GM18502 (cell line): ENCODE data around the gene PFDN1.
A peak's percentile ranks its signal among the peaks of the same experiment; 100 is the strongest.

Experiments used
- ATAC-seq: cut with Tn5 transposase; IDR thresholded peaks from one replicate; pipeline ENCODE4 v1.9.1; 2021; ENCODE audit warnings: mild to moderate bottlenecking; ENCODE audit not compliant: unreplicated experiment, poor library complexity

The PFDN1 gene

DNA sequence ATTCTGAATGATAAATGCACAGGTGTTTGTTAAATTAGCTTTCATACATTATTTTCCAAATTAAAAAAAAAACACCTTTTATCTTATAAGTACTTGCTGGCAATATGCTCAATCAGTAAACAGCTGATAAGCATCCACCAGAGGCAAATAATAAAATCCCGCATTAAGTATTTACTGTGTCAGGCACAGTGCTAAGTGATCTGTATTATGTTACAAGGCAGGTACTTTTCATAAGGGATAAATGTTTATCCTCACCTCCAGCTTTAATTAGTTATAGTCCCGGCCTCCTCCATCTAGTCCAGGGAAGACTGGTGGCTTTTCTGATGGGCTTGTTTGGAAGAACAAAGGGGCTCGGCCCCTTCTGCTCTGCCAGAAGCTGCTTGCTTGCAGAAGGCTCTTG is 40.1 kb downstream of the PFDN1 start:
- ATAC-seq = no peak

DNA sequence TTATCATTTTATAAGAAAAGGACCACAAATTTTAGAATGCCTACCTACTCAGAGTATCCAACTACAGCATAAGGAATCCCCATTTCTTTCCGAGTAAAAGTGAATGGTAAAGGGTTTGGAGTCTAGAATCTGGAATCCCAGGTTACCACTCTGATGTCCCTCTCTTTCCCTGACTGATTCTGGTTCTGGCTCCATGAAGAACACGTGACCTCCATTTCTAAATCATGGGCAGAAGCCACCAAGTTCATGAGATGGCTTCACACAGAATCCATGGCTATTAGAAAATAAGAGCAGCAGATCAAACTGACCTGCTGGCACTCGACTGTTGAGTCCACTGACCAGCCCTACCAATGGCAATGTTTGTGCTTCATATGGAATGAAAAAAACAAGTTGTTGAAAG is 40.7 kb downstream of the PFDN1 start:
- ATAC-seq = no peak

DNA sequence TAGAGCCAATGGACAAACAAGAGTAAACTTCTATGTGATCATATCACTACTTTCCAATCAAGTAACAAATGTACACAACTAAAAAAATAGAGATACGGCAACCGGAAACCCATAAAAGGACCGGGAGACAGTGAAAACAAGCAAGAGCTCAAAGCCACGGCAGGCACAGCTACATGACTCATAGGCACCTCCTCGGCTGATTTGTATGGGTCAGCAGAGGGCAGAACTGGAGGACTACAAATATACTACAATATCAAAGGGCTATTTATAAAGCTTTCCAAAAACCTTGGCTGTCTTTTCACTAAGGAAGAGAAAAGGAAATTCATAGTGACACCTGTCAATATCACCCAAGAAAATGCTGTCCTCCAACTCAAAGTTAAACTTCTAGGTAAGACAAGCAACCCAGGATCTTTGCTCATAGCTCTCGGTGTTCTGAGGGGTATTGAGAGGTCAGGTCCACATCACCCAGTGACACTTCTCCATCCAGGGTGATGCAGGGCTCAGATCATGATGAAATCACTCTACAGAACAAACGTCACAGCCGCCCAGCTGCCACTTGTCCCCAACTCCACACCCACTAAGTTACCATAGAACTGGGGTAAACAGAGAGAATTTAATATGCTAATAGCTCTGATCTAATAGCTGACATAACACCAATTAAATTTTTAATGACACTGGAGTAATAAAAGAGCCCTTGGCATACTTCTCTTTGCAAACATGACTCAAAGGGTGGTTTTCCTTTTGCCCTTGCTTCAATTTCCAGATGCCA is 41.3 kb downstream of the PFDN1 start:
- ATAC-seq = no peak

GRCh38 chr5:140260089-140260656 is 42.7 kb downstream of the PFDN1 start:
- no peak for ATAC-seq

- ATAC-seq = no peak
Measured at GRCh38 chr5:140259500-140259899, 43.4 kb downstream of the PFDN1 start.

- no peak for ATAC-seq
Measured at GRCh38 chr5:140258873-140259272, 44.0 kb downstream of the PFDN1 start.

- ATAC-seq = no peak
Measured at GRCh38 chr5:140258016-140258415, 44.9 kb downstream of the PFDN1 start.

DNA sequence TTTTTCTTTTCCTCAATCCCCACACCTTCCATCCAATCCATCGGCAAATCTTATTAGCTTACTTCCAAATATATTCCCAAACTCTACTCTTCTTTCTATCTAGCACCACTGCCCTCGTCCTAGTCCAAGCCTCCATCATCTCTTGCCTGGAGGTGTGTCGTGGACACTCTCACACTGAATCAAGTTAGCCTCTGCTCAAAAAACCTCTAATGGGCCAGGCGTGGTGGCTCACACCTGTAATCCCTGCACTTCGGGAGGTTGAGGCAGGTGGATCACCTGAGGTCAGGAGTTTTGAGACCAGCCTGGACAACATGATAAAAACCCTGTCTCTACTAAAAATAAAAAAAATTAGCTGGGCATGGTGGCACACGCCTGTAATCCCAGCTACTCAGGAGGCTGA is 46.2 kb downstream of the PFDN1 start:
- ATAC-seq = no peak

DNA sequence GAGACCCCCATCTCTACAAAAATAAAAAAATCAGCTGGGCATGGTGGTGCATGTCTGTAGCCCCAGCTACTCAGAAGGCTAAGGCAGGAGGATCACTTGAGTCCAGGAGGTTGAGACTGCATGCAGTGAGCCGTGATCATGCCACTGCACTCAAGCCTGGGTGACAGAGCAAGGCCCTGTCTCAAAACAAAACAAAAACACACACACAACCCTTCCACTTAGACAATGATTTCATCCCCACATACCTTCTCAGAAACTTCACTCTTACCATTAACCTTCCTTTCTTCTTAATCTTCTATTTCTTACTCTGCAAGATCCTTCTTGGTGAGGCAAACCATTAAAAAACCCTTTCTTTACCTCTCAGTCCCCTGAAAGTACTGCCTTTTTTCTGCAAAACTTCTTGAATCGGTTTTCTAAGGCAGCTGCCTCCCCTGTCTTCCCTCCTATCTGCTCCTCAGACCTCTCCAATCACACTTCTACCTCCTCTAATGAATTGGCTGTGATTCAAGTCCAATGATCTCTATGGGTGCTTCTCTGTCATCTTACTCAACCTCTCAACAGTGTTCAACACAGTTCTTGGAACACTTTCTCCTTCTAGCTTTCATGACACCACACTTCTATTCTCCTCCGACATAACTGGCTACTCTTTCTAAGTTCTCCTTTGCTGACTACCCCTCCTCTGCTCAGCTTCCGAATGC is 47.3 kb downstream of the PFDN1 start:
- ATAC-seq = no peak

DNA sequence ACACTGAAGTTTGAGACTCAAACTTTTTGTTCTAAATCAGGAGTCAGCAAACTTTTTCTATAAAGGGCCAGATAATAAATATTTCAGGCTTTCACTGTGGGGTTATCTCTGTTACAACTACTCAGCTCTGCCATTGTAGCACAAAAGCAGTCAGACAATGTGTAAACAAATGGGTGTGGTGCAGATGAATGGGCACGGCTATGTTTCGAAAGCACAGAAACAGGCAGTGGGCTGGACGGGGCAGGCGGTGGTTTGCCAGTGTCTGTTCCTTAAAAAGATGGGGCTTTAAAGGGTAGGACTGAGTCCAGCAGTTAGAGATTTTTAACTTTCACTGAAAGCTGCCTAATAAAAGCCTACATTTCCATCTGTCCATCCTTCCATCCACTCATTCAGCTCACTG is 48.9 kb downstream of the PFDN1 start:
- no peak for ATAC-seq

GRCh38 chr5:140252470-140253126 is 50.3 kb downstream of the PFDN1 start:
- ATAC-seq = no peak

DNA sequence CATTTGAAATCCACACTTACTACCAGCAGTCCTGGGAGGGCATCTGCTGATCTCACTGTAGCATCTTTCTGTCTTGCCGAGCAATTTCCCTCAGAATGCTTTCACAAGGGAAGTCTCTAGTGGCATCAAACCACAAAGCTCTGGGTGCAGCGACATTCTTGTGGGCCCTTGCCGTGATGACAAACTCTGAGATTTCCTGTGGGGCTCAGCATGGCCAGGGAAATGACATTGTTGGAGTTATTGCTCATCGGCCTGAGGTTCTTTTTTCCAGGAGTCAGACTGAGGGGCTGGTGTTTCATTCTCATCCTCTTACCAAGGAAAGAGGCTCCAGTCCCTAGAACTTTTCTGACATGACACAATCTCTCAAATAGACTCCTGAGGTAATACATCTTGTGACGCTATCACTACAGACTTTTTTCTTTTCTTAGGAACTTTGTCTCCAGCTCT is 51.4 kb downstream of the PFDN1 start:
- peak; percentile 94 for ATAC-seq

- ATAC-seq = no peak
Measured at GRCh38 chr5:140250386-140250785, 52.5 kb downstream of the PFDN1 start.

DNA sequence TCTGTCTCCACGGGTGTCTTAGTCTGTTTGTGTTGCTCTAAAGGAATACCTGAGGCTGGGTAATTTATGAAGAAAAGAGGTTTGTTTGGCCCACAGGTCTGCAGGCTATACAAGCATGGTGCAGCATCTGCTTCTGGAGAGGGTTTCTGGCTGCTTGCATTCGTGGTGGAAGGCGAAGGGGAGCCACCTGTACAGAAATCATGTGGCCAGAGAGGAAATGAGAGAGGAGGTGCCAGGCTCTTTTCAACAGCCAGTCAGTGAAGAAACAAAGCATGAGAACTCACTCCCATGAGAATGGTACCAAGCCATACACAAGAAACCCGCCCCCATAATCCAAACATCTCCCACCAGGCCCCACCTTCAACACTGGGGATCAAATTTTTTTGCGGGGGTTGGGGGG is 53.4 kb downstream of the PFDN1 start:
- no peak for ATAC-seq

- no peak for ATAC-seq
Measured at GRCh38 chr5:140248414-140248813, 54.5 kb downstream of the PFDN1 start.

DNA sequence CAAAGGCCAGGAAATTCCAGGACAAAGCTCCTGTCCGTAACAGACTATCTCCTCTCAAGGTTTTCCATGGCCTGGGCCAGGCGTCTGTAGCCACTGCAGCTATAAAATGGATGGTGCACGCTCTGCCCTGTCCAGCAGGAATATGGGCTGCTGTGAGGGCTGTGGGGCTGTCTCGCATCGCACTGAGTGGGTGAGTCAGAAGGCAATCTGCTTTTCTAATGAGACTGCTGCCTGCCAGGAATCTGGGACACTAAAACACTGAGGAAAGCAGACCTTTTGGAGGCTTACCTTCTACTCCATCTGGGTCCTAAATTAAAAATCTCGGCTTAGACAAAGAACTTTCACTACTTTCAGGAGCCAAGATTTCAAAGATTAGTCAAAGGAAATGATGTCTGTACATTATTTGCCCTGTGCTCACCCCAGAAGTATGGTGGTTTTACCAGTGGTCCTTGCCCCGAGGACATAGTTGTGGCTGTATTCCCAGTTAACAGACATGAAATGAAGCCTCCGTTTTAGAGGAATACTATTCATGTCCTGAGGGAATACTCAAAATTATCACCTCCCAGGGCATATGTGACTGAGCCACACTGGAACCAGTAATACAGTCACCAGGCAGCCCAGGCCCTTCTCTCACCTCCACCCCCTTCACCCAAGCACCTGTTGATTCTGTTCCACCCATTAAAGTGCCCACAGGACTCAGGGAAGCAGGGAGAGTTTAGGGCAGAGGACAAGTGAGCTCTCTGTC is 56.4 kb downstream of the PFDN1 start:
- ATAC-seq = no peak

GRCh38 chr5:140245926-140246325 is 57.0 kb downstream of the PFDN1 start:
- ATAC-seq = no peak

- ATAC-seq = no peak
Measured at GRCh38 chr5:140245341-140245740, 57.6 kb downstream of the PFDN1 start.

DNA sequence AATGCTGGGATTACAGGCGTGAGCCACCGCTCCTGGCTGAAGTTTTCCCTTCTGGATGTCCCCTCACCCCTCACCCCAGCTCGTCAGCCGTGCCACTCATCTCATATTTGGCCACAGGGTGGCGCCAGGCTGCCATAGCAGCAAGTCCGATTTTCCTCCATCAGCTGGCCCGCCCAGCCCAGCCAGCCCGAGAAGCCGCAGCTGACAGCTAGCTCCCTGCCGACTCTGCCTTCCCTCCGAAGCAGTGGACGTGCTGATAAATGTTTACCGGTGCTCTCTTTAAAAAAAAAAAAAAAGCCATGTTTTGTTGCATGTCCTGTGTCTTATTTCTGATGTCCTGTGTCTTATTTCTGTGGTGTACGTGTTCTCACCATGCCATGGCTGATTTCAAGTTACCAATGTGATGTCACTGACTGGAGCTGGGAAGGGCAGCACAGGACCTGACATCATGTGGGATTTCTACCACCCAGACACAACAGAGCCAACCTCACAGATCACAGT is 58.3 kb downstream of the PFDN1 start:
- ATAC-seq = peak; percentile 71

GRCh38 chr5:140243706-140244250 is 59.1 kb downstream of the PFDN1 start:
- no peak for ATAC-seq
